Erythroblast (primary cell): Measurements from ENCODE around the gene VPS33B.

Experiments used
- DNase-seq, 2 experiments: peaks; one replicate each; lab custom pipeline; 2025; lab: John Stamatoyannopoulos, UW
- GATA1 ChIP-seq: IDR thresholded peaks from 2 replicates; pipeline ENCODE4 v1.6.1; 2011; ENCODE audit warnings: low read depth, mild to moderate bottlenecking, control low read depth, low read length, moderate library complexity
- POLR2A ChIP-seq: IDR thresholded peaks from 2 replicates; pipeline ENCODE4 v1.6.1; 2011; ENCODE audit warnings: mild to moderate bottlenecking, low read length

The VPS33B gene

GRCh38 chr15:91007266-91007665 lies 15.1 kb downstream of the VPS33B start:
- TF ChIP-seq GATA1 = no peak
- TF ChIP-seq POLR2A = no peak
- DNase-seq = no peak

GRCh38 chr15:91001209-91001608 lies 21.2 kb downstream of the VPS33B start:
- TF ChIP-seq POLR2A = no peak
- TF ChIP-seq GATA1 = no peak
- DNase-seq = no peak

- DNase-seq = no peak
- no peak for TF ChIP-seq POLR2A
- TF ChIP-seq GATA1 = no peak
Observed at GRCh38 chr15:90998737-90999136, 23.7 kb downstream of the VPS33B start.

- no peak for TF ChIP-seq GATA1
- TF ChIP-seq POLR2A = peak; percentile 95
- peak; percentile 99 to 100 for DNase-seq
Observed at GRCh38 chr15:90994417-90995311, 27.7 kb downstream of the VPS33B start, which contains the start of gene PRC1. Gene PRC1 (minus strand): TSS chr15:90994535. CDS start chr15:90994417, 118 bp downstream.

GRCh38 chr15:90994059-90994416 lies 28.4 kb downstream of the VPS33B start:
- DNase-seq = peak in 1 of 2 experiments; percentile 68
- TF ChIP-seq GATA1 = no peak
- no peak for TF ChIP-seq POLR2A

- DNase-seq = peak; percentile 70 to 81
- TF ChIP-seq POLR2A (no peak), GATA1 (no peak)
Observed at GRCh38 chr15:90991587-90992285, 30.7 kb downstream of the VPS33B start.

GRCh38 chr15:90990446-90990845 lies 31.9 kb downstream of the VPS33B start:
- TF ChIP-seq GATA1 (no peak), POLR2A (no peak)
- DNase-seq = no peak

GRCh38 chr15:90989040-90989768 lies 33.2 kb downstream of the VPS33B start:
- TF ChIP-seq GATA1 = no peak
- no peak for TF ChIP-seq POLR2A
- DNase-seq = no peak

GRCh38 chr15:90988296-90988695 lies 34.1 kb downstream of the VPS33B start:
- no peak for TF ChIP-seq POLR2A

GRCh38 chr15:90987561-90988141 lies 34.7 kb downstream of the VPS33B start:
- DNase-seq = peak in 1 of 2 experiments; percentile 30
- TF ChIP-seq GATA1 (no peak), POLR2A (no peak)

More at GRCh38 chr15:90988296-90988695, 34.1 kb downstream of the VPS33B start:
- DNase-seq = peak in 1 of 2 experiments; percentile 23

GRCh38 chr15:90986790-90987507 lies 35.4 kb downstream of the VPS33B start:
- TF ChIP-seq GATA1 = no peak
- TF ChIP-seq POLR2A = no peak
- peak in 1 of 2 experiments; percentile 25 for DNase-seq

GRCh38 chr15:90982135-90982534 lies 40.3 kb downstream of the VPS33B start:
- DNase-seq = no peak
- TF ChIP-seq GATA1 = no peak
- no peak for TF ChIP-seq POLR2A
